Epithelial cell of proximal tubule (primary cell): Measurements from ENCODE around the gene PLCE1. TPM values are rescaled to one million over a fixed set of nuclear protein-coding genes. Genes with fewer than 3 reads are reported as not detected.

Source experiments
- DNase-seq: peaks from one replicate; pipeline ENCODE4 v3.0.0-alpha.2; 2011; ENCODE audit warnings: low read depth
- H3K4me3 ChIP-seq: 2 replicates; pipeline ENCODE4 v1.5.1; 2011; ENCODE audit warnings: low read depth, mild to moderate bottlenecking, low read length
- CTCF ChIP-seq: conservative IDR thresholded peaks from 2 replicates; pipeline ENCODE4 v1.5.1; 2012; ENCODE audit warnings: low read depth, mild to moderate bottlenecking, low read length
- total RNA-seq: library from RNA; depleted of rRNA; stranded (reverse); fragments of >200 nt; gene quantifications from 2 replicates; pipeline ENCODE4 v1.2.3, GENCODE V29; 2015

Gene PLCE1
- total RNA-seq, 1 donor from 2014 or later, result 1.2 TPM

- DNase-seq, result no peak
- TF ChIP-seq CTCF, result no peak
- H3K4me3 ChIP-seq, result no peak overlapping the region
These were observed 14.8 kb downstream of the PLCE1 start for GRCh38 chr10:94008526-94008925.

GRCh38 chr10:94010116-94010515, 16.4 kb downstream of the PLCE1 start:
- no peak for TF ChIP-seq CTCF
- DNase-seq, result no peak

GRCh38 chr10:94010886-94011285, 17.2 kb downstream of the PLCE1 start:
- TF ChIP-seq CTCF, result no peak
- no peak for DNase-seq

More at GRCh38 chr10:94010116-94010515, 16.4 kb downstream of the PLCE1 start:
- H3K4me3 ChIP-seq, result no peak overlapping the region

GRCh38 chr10:94011296-94011695, 17.6 kb downstream of the PLCE1 start:
- no peak overlapping the region for H3K4me3 ChIP-seq
- no peak for DNase-seq
- no peak for TF ChIP-seq CTCF

More at GRCh38 chr10:94010886-94011285, 17.2 kb downstream of the PLCE1 start:
- H3K4me3 ChIP-seq, result no peak overlapping the region

- no peak for TF ChIP-seq CTCF
- no peak overlapping the region for H3K4me3 ChIP-seq
- DNase-seq, result no peak
These were observed 19.1 kb downstream of the PLCE1 start for GRCh38 chr10:94012834-94013233.

- no peak for TF ChIP-seq CTCF
- no peak for DNase-seq
- H3K4me3 ChIP-seq, result no peak overlapping the region
These were observed 19.6 kb downstream of the PLCE1 start for GRCh38 chr10:94013331-94013760.

GRCh38 chr10:94014304-94014703, 20.6 kb downstream of the PLCE1 start:
- no peak overlapping the region for H3K4me3 ChIP-seq
- TF ChIP-seq CTCF, result no peak
- no peak for DNase-seq
